SK-N-SH (cell line): Measurements from ENCODE around the gene PUSL1. TPM values are rescaled to one million over a fixed set of nuclear protein-coding genes. Genes with fewer than 3 reads are reported as not detected.
A peak's percentile ranks its signal among the peaks of the same experiment; 100 is the strongest.

Experiments
- CTCF ChIA-PET: fragments of 300-600, 350-600 bp; formaldehyde crosslinking; extraction: SDS; loops from one replicate; lab custom pipeline; 2021; lab: Yijun Ruan, JAX
- POLR2A ChIA-PET: fragments of 350-600 bp; sonication (Branson Sonifier 250); formaldehyde crosslinking; extraction: SDS; loops from one replicate; lab custom pipeline; 2020; ENCODE audit warnings: antibody characterized with exemption, inconsistent platforms; lab: Yijun Ruan, JAX
- DNase-seq: peaks from one replicate; pipeline ENCODE4 v3.0.0; 2012
- H2AFZ ChIP-seq: fragments of 200-600 bp; sonication (generic); 2 replicates; pipeline ENCODE4 v1.8.1; 2016; ENCODE audit warnings: antibody characterized with exemption, mild to moderate bottlenecking, low read depth
- H3F3A ChIP-seq: fragments of 200-600 bp; sonication (generic); replicated peaks from 2 replicates; pipeline ENCODE3; 2016; ENCODE audit warnings: antibody characterized with exemption, mild to moderate bottlenecking; ENCODE audit not compliant: insufficient read depth
- H3K27ac ChIP-seq, 2 experiments: fragments of 200-500 bp in 1 of 2; fragments of 200-600 bp in 1 of 2; sonication (Bioruptor generic) in 1 of 2; sonication (generic), shearing (Covaris generic) in 1 of 2; 2 replicates each; pipeline versions ENCODE4 v1.5.1 to v1.6.1; 2014 to 2016; ENCODE audit warnings: low read depth in 2 of 2, inconsistent platforms in 1 of 2, low read length in 1 of 2, mild to moderate bottlenecking in 1 of 2, mixed read lengths in 1 of 2
- H3K27me3 ChIP-seq: fragments of 200-600 bp; sonication (generic), shearing (Covaris generic); 2 replicates; pipeline ENCODE4 v1.6.1; 2016; ENCODE audit warnings: mixed run types; ENCODE audit not compliant: insufficient read depth
- H3K36me3 ChIP-seq, 2 experiments: fragments of 200-500 bp in 1 of 2; fragments of 200-600 bp in 1 of 2; sonication (Bioruptor generic) in 1 of 2; sonication (generic) in 1 of 2; replicated peaks in 1 of 2; 2 replicates each; pipeline versions ENCODE3 to v1.5.1; 2014 to 2016; ENCODE audit warnings: low read length in 1 of 2, mild to moderate bottlenecking in 1 of 2; ENCODE audit not compliant: insufficient read depth in 2 of 2, control insufficient read depth in 1 of 2
- H3K4me1 ChIP-seq, 2 experiments: fragments of 200-500 bp in 1 of 2; fragments of 200-600 bp in 1 of 2; sonication (Bioruptor generic) in 1 of 2; sonication (generic), shearing (Covaris generic) in 1 of 2; 2 replicates each; pipeline versions ENCODE4 v1.5.1 to v1.6.1; 2014 to 2016; ENCODE audit warnings: low read depth in 1 of 2, low read length in 1 of 2, mixed run types in 1 of 2; ENCODE audit not compliant: insufficient read depth in 2 of 2, control insufficient read depth in 1 of 2
- H3K4me2 ChIP-seq: fragments of 200-600 bp; sonication (generic), shearing (Covaris generic); 2 replicates; pipeline ENCODE4 v1.6.1; 2017; ENCODE audit warnings: mixed run types
- H3K4me3 ChIP-seq, 2 experiments: fragments of 200-500 bp in 1 of 2; fragments of 200-600 bp in 1 of 2; sonication (Bioruptor generic) in 1 of 2; sonication (generic), shearing (Covaris generic) in 1 of 2; 2 replicates each; pipeline versions ENCODE4 v1.5.1 to v1.8.1; 2014 to 2016; ENCODE audit warnings: low read depth in 2 of 2, inconsistent platforms in 1 of 2, low read length in 1 of 2, mild to moderate bottlenecking in 1 of 2, mixed read lengths in 1 of 2, moderate library complexity in 1 of 2
- H3K79me2 ChIP-seq: fragments of 200-600 bp; sonication (generic); 2 replicates; pipeline ENCODE4 v1.8.1; 2017; ENCODE audit warnings: mild to moderate bottlenecking; ENCODE audit not compliant: insufficient read depth
- H3K9ac ChIP-seq: fragments of 200-600 bp; sonication (generic); 2 replicates; pipeline ENCODE4 v1.6.1; 2017; ENCODE audit warnings: mixed run types
- H3K9me2 ChIP-seq: fragments of 200-600 bp; sonication (generic); 2 replicates; pipeline ENCODE4 v1.6.1; 2017; ENCODE audit warnings: mixed run types
- H3K9me3 ChIP-seq: fragments of 200-600 bp; sonication (generic); 2 replicates; pipeline ENCODE4 v1.6.1; 2017; ENCODE audit warnings: mixed run types, mild to moderate bottlenecking, moderate library complexity
- H4K20me1 ChIP-seq: fragments of 200-600 bp; sonication (generic); 2 replicates; pipeline ENCODE4 v1.6.1; 2017; ENCODE audit warnings: mild to moderate bottlenecking, mixed run types; ENCODE audit not compliant: insufficient read depth
- CHD2 ChIP-seq: fragments of 150-350 bp; IDR thresholded peaks from 2 replicates; pipeline ENCODE4 v1.6.1; 2018; ENCODE audit warnings: low read length; ENCODE audit not compliant: partially characterized antibody
- ELF1 ChIP-seq: IDR thresholded peaks from 2 replicates; pipeline ENCODE4 v1.4.0; 2012
- EP300 ChIP-seq, 2 experiments: IDR thresholded peaks; 2 replicates each; pipeline versions ENCODE4 v1.4.0 to v1.6.1; 2012; ENCODE audit warnings: borderline replicate concordance in 1 of 2, low read depth in 1 of 2, low read length in 1 of 2
- EZH2phosphoT487 ChIP-seq: fragments of 200-600 bp; sonication (generic); IDR thresholded peaks from 2 replicates; pipeline ENCODE4 v1.6.1; 2017; ENCODE audit warnings: low read depth, mixed run types, mild to moderate bottlenecking, antibody characterized with exemption, moderate library complexity, borderline replicate concordance
- FOSL2 ChIP-seq: IDR thresholded peaks from 2 replicates; pipeline ENCODE4 v1.4.0; 2012; ENCODE audit warnings: low read depth, mild to moderate bottlenecking, moderate library complexity, borderline replicate concordance
- FOXJ3 ChIP-seq: sonication (generic); formaldehyde crosslinking; IDR thresholded peaks from 2 replicates; pipeline ENCODE4 v1.5.1; 2020; ENCODE audit warnings: mild to moderate bottlenecking, missing genetic modification reagents
- FOXM1 ChIP-seq: IDR thresholded peaks from 2 replicates; pipeline ENCODE4 v1.4.0; 2012; ENCODE audit warnings: low read depth, mild to moderate bottlenecking
- GABPA ChIP-seq: IDR thresholded peaks from 2 replicates; pipeline ENCODE4 v1.4.0; 2012; ENCODE audit warnings: low read depth, mild to moderate bottlenecking
- GATA2 ChIP-seq: sonication (generic); formaldehyde crosslinking; IDR thresholded peaks from 2 replicates; pipeline ENCODE4 v1.5.0; 2020; ENCODE audit warnings: mild to moderate bottlenecking, missing genetic modification reagents
- JUND ChIP-seq: IDR thresholded peaks from 2 replicates; pipeline ENCODE4 v1.4.0; 2012
- MEF2A ChIP-seq: IDR thresholded peaks from 2 replicates; pipeline ENCODE4 v1.4.0; 2012; ENCODE audit warnings: low read depth, borderline replicate concordance
- MXI1 ChIP-seq: IDR thresholded peaks from 2 replicates; pipeline ENCODE4 v1.6.1; 2012; ENCODE audit warnings: mild to moderate bottlenecking, low read depth, low read length, improper control_type of control experiment
- NRF1 ChIP-seq: IDR thresholded peaks from 2 replicates; pipeline ENCODE4 v1.6.1; 2012; ENCODE audit warnings: low read depth, mild to moderate bottlenecking, low read length
- RAD21 ChIP-seq: IDR thresholded peaks from 2 replicates; pipeline ENCODE4 v1.6.1; 2012; ENCODE audit warnings: mild to moderate bottlenecking, low read length
- RFX5 ChIP-seq: IDR thresholded peaks from 2 replicates; pipeline ENCODE4 v1.6.1; 2012; ENCODE audit warnings: mild to moderate bottlenecking, improper control_type of control experiment, low read length
- RXRA ChIP-seq: IDR thresholded peaks from 2 replicates; pipeline ENCODE4 v1.4.0; 2012; ENCODE audit warnings: low read depth, mild to moderate bottlenecking, borderline replicate concordance
- SIN3A ChIP-seq: IDR thresholded peaks from 2 replicates; pipeline ENCODE4 v1.6.1; 2012; ENCODE audit warnings: low read depth, mild to moderate bottlenecking, low read length, moderate library complexity, borderline replicate concordance
- SMC3 ChIP-seq: IDR thresholded peaks from 2 replicates; pipeline ENCODE4 v1.6.1; 2012; ENCODE audit warnings: low read depth, low read length, improper control_type of control experiment
- TAF1 ChIP-seq: IDR thresholded peaks from 2 replicates; pipeline ENCODE4 v1.6.1; 2012; ENCODE audit warnings: low read depth, mild to moderate bottlenecking, low read length, moderate library complexity, borderline replicate concordance
- TEAD4 ChIP-seq: IDR thresholded peaks from 2 replicates; pipeline ENCODE4 v1.4.0; 2012; ENCODE audit warnings: mild to moderate bottlenecking, borderline replicate concordance; ENCODE audit not compliant: insufficient read depth
- YY1 ChIP-seq: IDR thresholded peaks from 2 replicates; pipeline ENCODE4 v1.4.0; 2012; ENCODE audit warnings: low read depth, mild to moderate bottlenecking
- WGBS: methylation state at CpG from one replicate; pipeline ENCODE4 v1.1.6; 2017; ENCODE audit warnings: low lambda C conversion rate; 5-methylcytosine and 5-hydroxymethylcytosine counted together
- polyA plus RNA-seq, 3 experiments: library from polyadenylated mRNA; depleted of rRNA; stranded (reverse); fragments of >200 nt; gene quantifications; 2 replicates each; pipeline ENCODE4 v1.2.3, GENCODE V29; 2012
- TF ChIP-seq, protein P1 (sequence below): IDR thresholded peaks from 2 replicates; pipeline ENCODE4 v1.4.0; 2012; ENCODE audit warnings: low read depth
- TF ChIP-seq, protein P2 (sequence below): IDR thresholded peaks from 2 replicates; pipeline ENCODE4 v1.4.0; 2012; ENCODE audit warnings: low read depth, borderline replicate concordance
- TF ChIP-seq, protein P3 (sequence below): fragments of 150-350 bp; IDR thresholded peaks from 2 replicates; pipeline ENCODE4 v1.6.1; 2016; ENCODE audit warnings: mild to moderate bottlenecking, low read depth, low read length
- TF ChIP-seq, protein P4 (sequence below): fragments of 200-600 bp; sonication (generic); IDR thresholded peaks from 2 replicates; pipeline ENCODE4 v1.6.1; 2017; ENCODE audit warnings: antibody characterized with exemption, mild to moderate bottlenecking, moderate library complexity

Gene PUSL1
- polyA plus RNA-seq, 1 of the 3 experiments (the other 2 are of a cell fraction) = 19.0 TPM

DNA sequence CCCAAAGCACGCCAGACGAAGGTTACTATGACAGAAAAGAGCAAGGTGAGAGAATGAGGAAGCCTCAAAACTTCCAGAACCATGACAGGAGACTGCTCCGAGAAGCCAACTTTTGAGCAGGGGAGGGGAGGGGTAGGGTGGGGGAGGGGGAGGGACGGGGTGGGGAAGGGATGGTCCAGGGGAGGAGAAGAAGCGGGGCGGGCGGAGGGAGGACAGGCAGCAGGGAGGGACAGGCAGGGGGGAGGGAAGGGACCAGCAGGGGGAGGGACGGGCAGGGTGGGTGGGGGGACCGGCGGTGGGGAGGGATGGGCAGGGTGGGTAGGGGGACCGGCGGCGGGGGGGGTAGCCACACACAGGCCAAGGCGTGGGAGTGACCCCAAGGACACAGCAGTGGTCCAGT, 14.0 kb downstream of the PUSL1 start:
- no peak overlapping the region for H3K27ac ChIP-seq
- H3K9ac ChIP-seq = no peak overlapping the region
- H3K36me3 ChIP-seq = peaks cover 2 to 36% of the 10 kb centered on the region in 2 experiments
- WGBS = 82% methylated on average over 13 of the region's 14 CpGs
- no peak for TF ChIP-seq GABPA
- TF ChIP-seq TEAD4 = no peak
- TF ChIP-seq SIN3A = no peak
- no peak for TF ChIP-seq TAF1
- no peak for TF ChIP-seq EP300 (IDR thresholded peaks at IDR 0.05; ENCODE audit: borderline replicate concordance in 1 of 2, low read depth in 1 of 2, low read length in 1 of 2)
- TF ChIP-seq EZH2phosphoT487 = no peak
- TF ChIP-seq, protein P1, sequence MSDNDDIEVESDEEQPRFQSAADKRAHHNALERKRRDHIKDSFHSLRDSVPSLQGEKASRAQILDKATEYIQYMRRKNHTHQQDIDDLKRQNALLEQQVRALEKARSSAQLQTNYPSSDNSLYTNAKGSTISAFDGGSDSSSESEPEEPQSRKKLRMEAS = no peak
- no peak for TF ChIP-seq FOSL2
- TF ChIP-seq MXI1 = no peak
- TF ChIP-seq SMC3 = no peak
- no peak for TF ChIP-seq GATA2 (CRISPR knock-in tag)
- no peak for TF ChIP-seq RXRA
- TF ChIP-seq, protein P2, sequence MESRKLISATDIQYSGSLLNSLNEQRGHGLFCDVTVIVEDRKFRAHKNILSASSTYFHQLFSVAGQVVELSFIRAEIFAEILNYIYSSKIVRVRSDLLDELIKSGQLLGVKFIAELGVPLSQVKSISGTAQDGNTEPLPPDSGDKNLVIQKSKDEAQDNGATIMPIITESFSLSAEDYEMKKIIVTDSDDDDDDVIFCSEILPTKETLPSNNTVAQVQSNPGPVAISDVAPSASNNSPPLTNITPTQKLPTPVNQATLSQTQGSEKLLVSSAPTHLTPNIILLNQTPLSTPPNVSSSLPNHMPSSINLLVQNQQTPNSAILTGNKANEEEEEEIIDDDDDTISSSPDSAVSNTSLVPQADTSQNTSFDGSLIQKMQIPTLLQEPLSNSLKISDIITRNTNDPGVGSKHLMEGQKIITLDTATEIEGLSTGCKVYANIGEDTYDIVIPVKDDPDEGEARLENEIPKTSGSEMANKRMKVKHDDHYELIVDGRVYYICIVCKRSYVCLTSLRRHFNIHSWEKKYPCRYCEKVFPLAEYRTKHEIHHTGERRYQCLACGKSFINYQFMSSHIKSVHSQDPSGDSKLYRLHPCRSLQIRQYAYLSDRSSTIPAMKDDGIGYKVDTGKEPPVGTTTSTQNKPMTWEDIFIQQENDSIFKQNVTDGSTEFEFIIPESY = no peak
- TF ChIP-seq RFX5 = no peak
- TF ChIP-seq YY1 = no peak
- no peak for TF ChIP-seq FOXJ3 (CRISPR knock-in tag)
- TF ChIP-seq JUND = no peak
- no peak for TF ChIP-seq CHD2
- H3F3A ChIP-seq = peaks cover 12% of the 10 kb centered on the region
- DNase-seq = no peak
- no peak overlapping the region for H3K4me2 ChIP-seq
- peaks cover 80% of the 10 kb centered on the region for H3K79me2 ChIP-seq
- H3K9me3 ChIP-seq = no peaks in the 10 kb centered on the region
- ChIA-PET POLR2A (no interaction called here), CTCF (no interaction called here)
- H3K4me3 ChIP-seq = no peak overlapping the region
- no peak overlapping the region for H2AFZ ChIP-seq
- H3K27me3 ChIP-seq = no peaks in the 10 kb centered on the region
- H4K20me1 ChIP-seq = peaks cover 54% of the 10 kb centered on the region
- peaks cover 4 to 24% of the 10 kb centered on the region in 2 experiments; a peak in 2 of 4 replicates for H3K4me1 ChIP-seq
- H3K9me2 ChIP-seq = no peaks in the 10 kb centered on the region

DNA sequence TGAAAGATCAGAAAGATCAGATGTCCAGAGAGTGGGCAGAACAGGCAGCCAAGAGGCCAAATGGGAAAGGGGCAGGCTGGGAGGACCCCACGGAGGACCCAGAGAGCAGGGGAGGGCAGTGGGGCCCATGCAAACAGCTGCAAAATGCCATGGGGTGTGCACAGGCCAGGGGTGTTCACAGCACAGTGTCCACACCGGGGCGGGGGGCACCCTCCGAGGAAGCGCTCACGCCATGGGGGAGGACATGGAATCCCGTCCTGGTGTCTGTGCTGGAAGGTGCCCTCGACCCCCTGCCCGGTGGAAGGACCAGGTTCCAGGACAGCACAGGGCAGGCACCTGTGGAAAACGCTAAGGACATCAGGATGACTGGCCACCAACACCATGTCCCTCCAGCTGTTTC, 14.6 kb downstream of the PUSL1 start:
- H3K79me2 ChIP-seq = peaks cover 75% of the 10 kb centered on the region
- H2AFZ ChIP-seq = no peak overlapping the region
- H3K4me1 ChIP-seq = peaks cover 3 to 24% of the 10 kb centered on the region in 2 experiments; a peak in 2 of 4 replicates
- POLR2A ChIA-PET = no interaction called here
- no peaks in the 10 kb centered on the region for H3K9me2 ChIP-seq
- no peak overlapping the region for H3K4me3 ChIP-seq
- no peak overlapping the region for H3K9ac ChIP-seq
- peaks cover 0 to 33% of the 10 kb centered on the region in 2 experiments for H3K36me3 ChIP-seq
- 71% methylated on average over 5 of the region's 10 CpGs for WGBS
- DNase-seq = no peak
- H4K20me1 ChIP-seq = peaks cover 49% of the 10 kb centered on the region
- no peaks in the 10 kb centered on the region for H3K9me3 ChIP-seq
- no peaks in the 10 kb centered on the region for H3K27me3 ChIP-seq
- CTCF ChIA-PET = no interaction called here
- peaks cover 9% of the 10 kb centered on the region for H3F3A ChIP-seq
- no peak for TF ChIP-seq MEF2A
- TF ChIP-seq, protein P1 = no peak
- TF ChIP-seq RAD21 = no peak
- TF ChIP-seq NRF1 = no peak
- no peak for TF ChIP-seq SMC3
- no peak for TF ChIP-seq GABPA
- TF ChIP-seq, protein P3, sequence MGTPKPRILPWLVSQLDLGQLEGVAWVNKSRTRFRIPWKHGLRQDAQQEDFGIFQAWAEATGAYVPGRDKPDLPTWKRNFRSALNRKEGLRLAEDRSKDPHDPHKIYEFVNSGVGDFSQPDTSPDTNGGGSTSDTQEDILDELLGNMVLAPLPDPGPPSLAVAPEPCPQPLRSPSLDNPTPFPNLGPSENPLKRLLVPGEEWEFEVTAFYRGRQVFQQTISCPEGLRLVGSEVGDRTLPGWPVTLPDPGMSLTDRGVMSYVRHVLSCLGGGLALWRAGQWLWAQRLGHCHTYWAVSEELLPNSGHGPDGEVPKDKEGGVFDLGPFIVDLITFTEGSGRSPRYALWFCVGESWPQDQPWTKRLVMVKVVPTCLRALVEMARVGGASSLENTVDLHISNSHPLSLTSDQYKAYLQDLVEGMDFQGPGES = no peak
- no peak for TF ChIP-seq FOXM1
- TF ChIP-seq FOXJ3 (CRISPR knock-in tag) = no peak
- no peak for TF ChIP-seq ELF1
- no peak for TF ChIP-seq JUND
- TF ChIP-seq GATA2 (CRISPR knock-in tag) = no peak
- TF ChIP-seq, protein P4, sequence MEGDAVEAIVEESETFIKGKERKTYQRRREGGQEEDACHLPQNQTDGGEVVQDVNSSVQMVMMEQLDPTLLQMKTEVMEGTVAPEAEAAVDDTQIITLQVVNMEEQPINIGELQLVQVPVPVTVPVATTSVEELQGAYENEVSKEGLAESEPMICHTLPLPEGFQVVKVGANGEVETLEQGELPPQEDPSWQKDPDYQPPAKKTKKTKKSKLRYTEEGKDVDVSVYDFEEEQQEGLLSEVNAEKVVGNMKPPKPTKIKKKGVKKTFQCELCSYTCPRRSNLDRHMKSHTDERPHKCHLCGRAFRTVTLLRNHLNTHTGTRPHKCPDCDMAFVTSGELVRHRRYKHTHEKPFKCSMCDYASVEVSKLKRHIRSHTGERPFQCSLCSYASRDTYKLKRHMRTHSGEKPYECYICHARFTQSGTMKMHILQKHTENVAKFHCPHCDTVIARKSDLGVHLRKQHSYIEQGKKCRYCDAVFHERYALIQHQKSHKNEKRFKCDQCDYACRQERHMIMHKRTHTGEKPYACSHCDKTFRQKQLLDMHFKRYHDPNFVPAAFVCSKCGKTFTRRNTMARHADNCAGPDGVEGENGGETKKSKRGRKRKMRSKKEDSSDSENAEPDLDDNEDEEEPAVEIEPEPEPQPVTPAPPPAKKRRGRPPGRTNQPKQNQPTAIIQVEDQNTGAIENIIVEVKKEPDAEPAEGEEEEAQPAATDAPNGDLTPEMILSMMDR = no peak
- TF ChIP-seq FOSL2 = no peak
- no peak for TF ChIP-seq TEAD4
- H3K27ac ChIP-seq = no peak overlapping the region
- H3K4me2 ChIP-seq = peak overlapping the region; percentile 50
